Endothelial cell of umbilical vein (primary cell): ENCODE data around the gene ARHGEF11. TPM values are rescaled to one million over a fixed set of nuclear protein-coding genes. Genes with fewer than 3 reads are reported as not detected.

Source experiments
- BruUV-seq: library from RNA; stranded (reverse); fragments of 400-500 nt; replicated peaks from 2 replicates; lab custom pipeline; 2021; lab: Mats Ljungman, UMichigan
- CTCF ChIA-PET: fragments of 300-600, 350-600 bp; sonication (Branson Sonifier 250); formaldehyde crosslinking; loops from one replicate; lab custom pipeline; 2021; ENCODE audit warnings: antibody characterized with exemption, inconsistent platforms; lab: Charles Lee
- POLR2A ChIA-PET: fragments of 300-600, 350-600 bp; sonication (Branson Sonifier 250); formaldehyde crosslinking; loops from one replicate; lab custom pipeline; 2021; ENCODE audit warnings: antibody characterized with exemption, inconsistent platforms; lab: Charles Lee
- DNase-seq: peaks from one replicate; pipeline ENCODE4 v3.0.0-alpha.2; 2011; ENCODE audit warnings: low read depth, low spot score
- FAIRE-seq: peaks from 2 replicates; lab custom pipeline; 2011; peaks lifted over from hg19 to GRCh38; lab: Jason Lieb, UNC
- H2AFZ ChIP-seq: 2 replicates; pipeline ENCODE4 v1.6.0; 2012; ENCODE audit warnings: low read depth, low read length, control low read depth, inconsistent platforms
- H3K27ac ChIP-seq: 2 replicates; pipeline ENCODE4 v1.5.1; 2011; ENCODE audit warnings: low read depth, mild to moderate bottlenecking, control low read depth, low read length, moderate library complexity; ENCODE audit not compliant: insufficient read depth
- H3K27me3 ChIP-seq, 2 experiments: 2 replicates each; pipeline versions ENCODE4 v1.6.0 to v1.6.1; 2011; ENCODE audit warnings: low read length in 2 of 2, mixed read lengths in 1 of 2; ENCODE audit not compliant: control insufficient read depth in 2 of 2, insufficient read depth in 2 of 2
- H3K36me3 ChIP-seq, 2 experiments: 2 replicates in 1 of 2; 3 replicates in 1 of 2; pipeline ENCODE4 v1.5.1; 2011; ENCODE audit warnings: low read length in 2 of 2, mild to moderate bottlenecking in 1 of 2, moderate library complexity in 1 of 2; ENCODE audit not compliant: control insufficient read depth in 2 of 2, insufficient read depth in 2 of 2; ENCODE audit errors: extremely low read depth in 1 of 2
- H3K4me1 ChIP-seq: 3 replicates; pipeline ENCODE4 v1.5.1; 2011; ENCODE audit warnings: mild to moderate bottlenecking, low read length; ENCODE audit not compliant: control insufficient read depth, insufficient read depth; ENCODE audit errors: extremely low read depth
- H3K4me2 ChIP-seq: 2 replicates; pipeline ENCODE4 v1.6.1; 2011; ENCODE audit warnings: low read length, control low read depth, mixed read lengths; ENCODE audit not compliant: insufficient read depth
- H3K4me3 ChIP-seq, 3 experiments: fragments of 200-600 bp in 1 of 3; sonication (generic), shearing (Covaris generic) in 1 of 3; replicated peaks in 1 of 3; 2 replicates each; pipeline ENCODE4 v1.5.1; 2011 to 2016; ENCODE audit warnings: control low read depth in 3 of 3, low read length in 3 of 3, mild to moderate bottlenecking in 2 of 3, inconsistent platforms in 1 of 3, low read depth in 1 of 3, moderate library complexity in 1 of 3; ENCODE audit not compliant: insufficient read depth in 1 of 3
- H3K79me2 ChIP-seq: 2 replicates; pipeline ENCODE4 v1.6.0; 2012; ENCODE audit warnings: low read length, inconsistent platforms; ENCODE audit not compliant: control insufficient read depth, insufficient read depth
- H3K9ac ChIP-seq: replicated peaks from 2 replicates; pipeline ENCODE3; 2011; ENCODE audit warnings: low read length, control low read depth; ENCODE audit not compliant: insufficient read depth; ENCODE audit errors: extremely low read depth
- H3K9me1 ChIP-seq: replicated peaks from 3 replicates; pipeline ENCODE4 v1.6.0; 2011; ENCODE audit warnings: mild to moderate bottlenecking, low read length; ENCODE audit not compliant: control insufficient read depth, insufficient read depth; ENCODE audit errors: extremely low read depth
- H3K9me3 ChIP-seq: replicated peaks from 2 replicates; pipeline ENCODE4 v1.5.1; 2012; ENCODE audit warnings: low read length, inconsistent platforms; ENCODE audit not compliant: control insufficient read depth, insufficient read depth
- H4K20me1 ChIP-seq: replicated peaks from 2 replicates; pipeline ENCODE3; 2011; ENCODE audit warnings: mild to moderate bottlenecking, low read length; ENCODE audit not compliant: control insufficient read depth, insufficient read depth; ENCODE audit errors: extremely low read depth
- EZH2 ChIP-seq: IDR thresholded peaks from 2 replicates; pipeline ENCODE4 v1.6.1; 2012; ENCODE audit warnings: borderline replicate concordance, low read depth, mild to moderate bottlenecking, moderate library complexity, low read length, inconsistent platforms; ENCODE audit not compliant: severe bottlenecking
- FOS ChIP-seq: IDR thresholded peaks from 2 replicates; pipeline ENCODE4 v1.6.1; 2011; ENCODE audit warnings: mild to moderate bottlenecking, low read length, moderate library complexity, borderline replicate concordance; ENCODE audit not compliant: insufficient read depth
- GATA2 ChIP-seq: IDR thresholded peaks from 2 replicates; pipeline ENCODE4 v1.7.0; 2011; ENCODE audit warnings: low read depth, mild to moderate bottlenecking, moderate library complexity, mixed read lengths, low read length; ENCODE audit not compliant: insufficient read length, insufficient read depth
- JUN ChIP-seq: IDR thresholded peaks from 2 replicates; pipeline ENCODE4 v1.6.1; 2011; ENCODE audit warnings: borderline replicate concordance, low read depth; ENCODE audit not compliant: insufficient read length, insufficient read depth
- MAX ChIP-seq: IDR thresholded peaks from 2 replicates; pipeline ENCODE4 v1.6.1; 2011; ENCODE audit not compliant: insufficient read depth, insufficient read length
- MYC ChIP-seq: IDR thresholded peaks from one replicate; pipeline ENCODE4 v1.6.1; 2011; ENCODE audit warnings: mild to moderate bottlenecking, low read depth, low read length
- POLR2A ChIP-seq: IDR thresholded peaks from 2 replicates; pipeline ENCODE4 v1.6.1; 2012; ENCODE audit warnings: low read depth, mild to moderate bottlenecking, control low read depth, low read length
- POLR2AphosphoS5 ChIP-seq: IDR thresholded peaks from 2 replicates; pipeline ENCODE4 v1.6.1; 2012; ENCODE audit warnings: low read depth, mild to moderate bottlenecking, control low read depth, low read length, moderate library complexity; ENCODE audit not compliant: insufficient read depth
- dilution Hi-C: fragments of 300-500 bp; cut with MboI; formaldehyde crosslinking; loops from one replicate; pipeline ENCODE4 v1.15.0; 2019; ENCODE audit warnings: low sequenced_read_pairs; ENCODE audit not compliant: extremely low pct_ligation_motif_present
- intact Hi-C: fragments of 100-400 bp; cut with micrococcal nuclease; formaldehyde crosslinking; loops from one replicate; pipeline ENCODE4 v1.10.0; 2022
- polyA plus RNA-seq, 4 experiments: library from polyadenylated mRNA; depleted of rRNA in 3 of 4; stranded (reverse) in 3 of 4; unstranded in 1 of 4; fragments of >200 nt; gene quantifications; 2 replicates each; pipeline versions ENCODE4 v1.2.1 to v1.2.3, GENCODE V29; 2011 to 2012; ENCODE audit warnings: missing spikeins in 1 of 4
- total RNA-seq: library from RNA; stranded (reverse); gene quantifications from 2 replicates; pipeline ENCODE4 v1.2.3, GENCODE V29; 2021
- TF ChIP-seq, protein P1 (sequence below), 2 donors: IDR thresholded peaks; 1 replicate in 1 of 2; 2 replicates in 1 of 2; pipeline ENCODE4 v1.5.1; 2011; ENCODE audit warnings: low read length in 2 of 2, mild to moderate bottlenecking in 2 of 2, moderate library complexity in 2 of 2, control low read depth in 1 of 2, inconsistent platforms in 1 of 2, low read depth in 1 of 2; ENCODE audit not compliant: insufficient read depth in 1 of 2; ENCODE audit errors: extremely low read depth in 1 of 2

Gene ARHGEF11
- total and polyA plus RNA-seq, 2 donors (not counting 3 experiments of a cell fraction or from before 2014, with no cell fraction given), result 18.2 to 28.0 TPM

DNA sequence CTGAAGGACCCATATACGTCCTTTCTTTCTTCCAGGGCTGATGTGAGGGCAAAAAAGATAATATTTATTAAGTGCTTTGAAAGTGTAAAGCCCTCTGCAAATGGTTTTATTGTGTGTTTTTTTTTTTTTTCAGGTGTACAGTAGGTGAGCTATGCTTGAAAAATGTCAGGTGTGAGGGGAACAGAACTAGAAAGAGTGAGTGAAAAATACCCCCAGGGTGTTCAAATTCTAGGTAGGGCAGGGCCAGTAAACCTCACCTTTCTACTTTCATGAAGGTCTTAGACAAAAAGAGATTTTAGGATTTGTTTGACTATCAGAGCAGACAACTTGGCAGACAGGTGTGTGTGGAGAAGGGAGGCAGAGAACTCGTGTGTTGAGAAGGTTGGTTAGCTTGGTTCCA is 51.3 kb downstream of the ARHGEF11 start:
- FAIRE-seq, result no peak
- Histone ChIP-seq H3K36me3 (peaks cover 0 to 2% of the 10 kb centered on the region in 2 experiments), H2AFZ (no peak overlapping the region), H3K79me2 (no peaks in the 10 kb centered on the region), H3K27me3 (no peaks in the 10 kb centered on the region), H3K9ac (no peak overlapping the region), H3K9me1 (no peaks in the 10 kb centered on the region), H4K20me1 (no peaks in the 10 kb centered on the region), H3K4me3 (no peak overlapping the region), H3K9me3 (no peaks in the 10 kb centered on the region), H3K4me1 (no peaks in the 10 kb centered on the region), H3K27ac (no peak overlapping the region), H3K4me2 (no peak overlapping the region)
- POLR2A ChIA-PET, result interaction anchor here (0.7 kb wide), 1 partner anchor 52 kb away, joined by 3 read pairs; no protein-coding TSS in a partner anchor
- no TSS peak for BruUV-seq
- CTCF ChIA-PET, result no interaction called here
- intact Hi-C loops, result no loop called here
- dilution Hi-C loops, result no loop called here
- no peak for DNase-seq
- no peak for TF ChIP-seq GATA2
- TF ChIP-seq EZH2, result no peak
- TF ChIP-seq POLR2A, result no peak
- TF ChIP-seq, protein P1, sequence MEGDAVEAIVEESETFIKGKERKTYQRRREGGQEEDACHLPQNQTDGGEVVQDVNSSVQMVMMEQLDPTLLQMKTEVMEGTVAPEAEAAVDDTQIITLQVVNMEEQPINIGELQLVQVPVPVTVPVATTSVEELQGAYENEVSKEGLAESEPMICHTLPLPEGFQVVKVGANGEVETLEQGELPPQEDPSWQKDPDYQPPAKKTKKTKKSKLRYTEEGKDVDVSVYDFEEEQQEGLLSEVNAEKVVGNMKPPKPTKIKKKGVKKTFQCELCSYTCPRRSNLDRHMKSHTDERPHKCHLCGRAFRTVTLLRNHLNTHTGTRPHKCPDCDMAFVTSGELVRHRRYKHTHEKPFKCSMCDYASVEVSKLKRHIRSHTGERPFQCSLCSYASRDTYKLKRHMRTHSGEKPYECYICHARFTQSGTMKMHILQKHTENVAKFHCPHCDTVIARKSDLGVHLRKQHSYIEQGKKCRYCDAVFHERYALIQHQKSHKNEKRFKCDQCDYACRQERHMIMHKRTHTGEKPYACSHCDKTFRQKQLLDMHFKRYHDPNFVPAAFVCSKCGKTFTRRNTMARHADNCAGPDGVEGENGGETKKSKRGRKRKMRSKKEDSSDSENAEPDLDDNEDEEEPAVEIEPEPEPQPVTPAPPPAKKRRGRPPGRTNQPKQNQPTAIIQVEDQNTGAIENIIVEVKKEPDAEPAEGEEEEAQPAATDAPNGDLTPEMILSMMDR (IDR thresholded peaks at IDR 0.05; ENCODE audit: extremely low read depth in 1 of 2, insufficient read depth in 1 of 2, low read depth in 1 of 2, low read length in 2 of 2), result no peak
- TF ChIP-seq JUN, result no peak
- TF ChIP-seq FOS, result no peak
- TF ChIP-seq POLR2AphosphoS5, result no peak
- TF ChIP-seq MAX, result no peak
- no peak for TF ChIP-seq MYC
